ENCODE data around the gene FAM177B.
"Not testable (repeated sequence)": the region's sequence is repeated elsewhere in the genome, so short reads cannot be mapped to it uniquely, and the experiment has no call there.

FAM177B gene

DNA sequence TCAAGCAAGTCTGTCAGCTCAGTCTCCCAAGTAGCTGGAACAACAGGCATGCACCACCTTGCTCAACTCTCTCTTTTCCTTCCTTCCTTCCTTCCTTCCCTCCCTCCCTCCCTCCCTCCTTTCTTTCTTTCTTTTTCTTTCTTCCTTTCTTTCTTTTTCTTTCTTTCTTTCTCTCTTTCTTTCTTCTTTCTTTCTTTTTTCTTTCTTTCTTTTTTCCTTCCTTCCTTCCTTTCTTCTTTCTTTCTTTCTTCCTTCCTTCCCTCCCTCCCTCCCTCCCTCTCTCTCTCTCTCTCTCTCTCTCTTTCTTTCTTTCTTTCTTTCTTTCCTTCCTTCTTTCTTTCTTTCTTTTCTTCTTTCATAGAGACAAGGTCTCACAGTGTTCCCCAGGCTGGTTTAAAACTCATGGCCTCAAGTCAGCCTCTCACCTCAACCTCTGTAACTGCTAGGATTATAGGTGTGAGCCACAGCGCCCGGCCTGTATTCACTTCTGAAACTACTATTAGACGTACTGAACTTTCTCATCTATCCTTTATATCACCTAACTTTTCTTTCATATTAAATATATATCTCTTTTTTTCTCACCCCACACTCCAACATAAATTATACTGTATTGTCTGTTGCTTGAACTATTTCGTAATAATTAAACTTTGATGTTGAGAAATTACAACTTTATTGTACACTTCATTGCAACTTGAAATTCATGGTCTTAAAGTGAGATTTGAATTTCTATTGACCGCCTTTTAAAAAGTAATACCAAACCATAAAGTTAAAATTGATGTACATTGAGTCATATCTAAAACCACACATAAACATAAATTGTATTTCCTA lies 4.8 kb downstream of the FAM177B start:
- not testable (repeated sequence) for DNase-seq

GRCh38 chr1:222749927-222750326 lies 12.9 kb downstream of the FAM177B start:
- no peak for DNase-seq

DNA sequence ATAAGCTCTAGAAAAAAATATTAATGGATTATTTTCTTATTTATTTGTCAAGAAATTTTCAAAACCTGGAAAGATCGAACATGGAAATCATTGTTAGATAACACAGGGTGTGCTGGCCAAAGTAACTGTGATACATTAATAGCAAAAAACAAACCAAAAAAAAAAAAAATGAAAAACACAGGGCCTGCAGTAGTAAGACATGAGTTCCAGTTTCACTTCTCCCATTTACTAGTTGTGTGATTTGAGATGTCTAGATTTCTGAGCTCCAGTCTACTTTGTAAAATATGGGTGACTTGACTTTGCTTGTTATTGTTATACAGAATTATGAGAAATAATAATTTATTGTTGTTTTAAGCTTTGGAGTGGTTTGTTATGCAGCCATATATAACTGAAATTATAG lies 13.6 kb downstream of the FAM177B start:
- DNase-seq, result no peak

- no peak for DNase-seq
Observed at GRCh38 chr1:222751255-222751654, 14.3 kb downstream of the FAM177B start.

DNA sequence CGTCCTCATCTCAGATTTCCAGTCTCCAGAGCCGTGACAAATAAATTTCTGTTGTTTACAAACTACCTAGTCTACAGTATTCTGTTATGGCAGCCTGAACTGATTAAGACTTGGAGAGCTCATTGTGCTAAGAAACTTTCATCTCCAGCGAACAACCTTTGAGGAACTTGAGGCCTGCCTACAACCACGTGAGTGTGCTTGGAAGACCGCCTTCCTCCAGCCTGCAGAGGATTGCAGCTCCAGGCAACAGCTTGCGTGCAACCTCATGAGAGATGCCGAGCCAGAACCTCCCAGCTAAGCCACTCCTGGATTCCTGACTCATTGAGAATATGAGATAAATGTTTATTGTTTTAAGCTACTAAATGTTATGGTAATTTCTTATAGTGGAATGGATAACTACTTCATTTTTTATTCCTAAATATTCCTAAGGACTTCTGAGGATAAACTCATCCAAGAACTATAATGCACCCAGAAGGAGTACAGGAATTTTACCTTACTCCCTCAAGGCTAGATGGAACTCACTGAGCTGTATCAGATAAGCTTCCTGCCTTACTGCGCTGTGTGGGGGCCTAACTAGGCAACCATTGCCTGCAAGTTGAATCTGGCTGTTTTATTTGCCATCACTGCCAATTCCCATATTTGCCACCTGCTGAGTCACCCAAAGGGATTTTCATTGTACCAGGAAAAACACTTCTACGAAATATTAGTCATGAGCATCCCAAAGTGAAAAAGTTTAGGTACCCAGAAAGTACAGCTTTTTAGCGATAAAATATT lies 17.6 kb downstream of the FAM177B start:
- DNase-seq, result no peak

- no peak for DNase-seq
Observed at GRCh38 chr1:222757646-222758268, 20.8 kb downstream of the FAM177B start.

DNA sequence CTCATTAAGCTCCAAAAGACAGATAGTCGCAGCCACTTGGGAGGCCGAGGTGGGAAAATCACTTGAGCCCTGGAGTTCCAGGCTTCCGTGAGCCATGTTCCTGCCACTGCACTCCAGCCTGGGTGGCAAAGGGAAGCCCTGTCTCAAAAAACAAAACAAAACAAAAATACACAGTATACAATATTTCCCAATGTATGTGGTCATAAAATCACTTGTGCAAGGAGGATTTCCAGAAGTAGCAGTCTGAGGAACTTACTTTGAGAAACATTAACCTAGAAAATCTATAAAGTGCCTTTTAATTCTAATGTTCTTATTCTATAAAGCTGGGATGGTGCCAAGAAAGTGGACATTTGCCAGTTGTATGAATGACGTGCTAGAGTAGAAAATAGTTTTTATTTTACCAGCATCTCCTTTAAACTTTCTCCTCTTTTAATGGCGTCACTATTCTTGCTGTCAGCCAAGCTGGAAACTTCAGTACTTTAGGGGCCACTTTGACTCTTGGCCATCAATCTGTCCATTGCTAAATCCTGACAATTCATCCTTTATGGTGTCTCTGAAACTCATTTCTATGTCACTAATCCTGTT lies 22.5 kb downstream of the FAM177B start:
- DNase-seq, result no peak

GRCh38 chr1:222761083-222761482 lies 24.1 kb downstream of the FAM177B start:
- DNase-seq, result no peak

DNA sequence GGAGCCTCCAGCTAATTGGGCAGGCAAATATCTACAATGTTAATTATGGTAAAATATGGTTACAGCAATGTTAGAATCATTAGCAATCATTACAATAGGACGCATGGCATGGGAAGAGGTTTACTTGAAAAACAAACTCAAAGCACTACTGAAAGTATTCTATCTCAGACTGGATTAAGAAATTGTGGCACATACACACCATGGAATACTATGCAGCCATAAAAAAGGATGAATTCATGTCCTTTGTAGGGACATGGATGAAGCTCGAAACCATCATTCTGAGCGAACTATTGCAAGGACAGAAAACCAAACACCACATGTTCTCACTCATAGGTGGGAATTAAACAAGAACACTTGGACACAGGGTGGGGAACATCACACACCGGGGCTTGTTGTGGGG lies 25.2 kb downstream of the FAM177B start:
- not testable (repeated sequence) for DNase-seq

GRCh38 chr1:222767152-222767571 lies 30.2 kb downstream of the FAM177B start:
- DNase-seq, result no peak

DNA sequence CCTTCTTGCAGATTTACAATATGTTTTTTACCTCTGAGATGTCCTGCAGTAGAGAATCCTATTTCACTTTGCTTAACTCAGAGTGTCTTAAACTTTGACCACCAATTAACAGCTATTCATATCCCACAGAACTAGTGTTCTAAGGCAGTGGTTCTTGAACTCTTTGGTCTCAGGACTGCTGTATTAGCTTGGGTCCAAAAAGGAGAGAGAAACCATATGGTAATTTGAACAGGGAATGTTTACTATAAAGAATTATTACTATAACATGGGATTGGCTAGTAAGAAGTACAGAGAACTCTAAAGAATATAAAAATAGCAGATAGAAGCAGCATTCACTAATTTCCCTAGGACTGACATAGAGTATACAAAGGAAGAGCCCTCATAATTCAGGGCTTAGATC lies 31.6 kb downstream of the FAM177B start:
- no peak for DNase-seq

- DNase-seq, result no peak
Observed at GRCh38 chr1:222769181-222769580, 32.2 kb downstream of the FAM177B start.

GRCh38 chr1:222769971-222770620 lies 33.1 kb downstream of the FAM177B start:
- no peak for DNase-seq

DNA sequence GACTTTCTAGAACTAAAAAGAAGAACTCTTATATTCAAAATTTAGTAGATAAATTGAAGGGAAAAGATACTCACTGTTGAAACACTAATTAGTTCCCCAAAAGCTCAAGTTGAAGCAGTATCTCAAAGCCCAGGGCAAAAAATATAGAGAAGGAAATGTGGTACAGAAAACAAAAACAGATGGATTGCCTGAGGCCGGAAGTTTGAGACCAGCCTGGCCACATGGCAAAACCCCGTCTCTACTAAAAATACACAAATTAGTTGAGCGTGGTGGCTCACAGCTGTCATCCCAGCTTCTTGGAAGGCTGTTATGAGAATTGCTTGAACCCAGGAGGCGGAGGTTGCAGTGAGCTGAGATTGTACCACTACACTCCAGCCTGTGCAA lies 36.0 kb downstream of the FAM177B start:
- no peak for DNase-seq

DNA sequence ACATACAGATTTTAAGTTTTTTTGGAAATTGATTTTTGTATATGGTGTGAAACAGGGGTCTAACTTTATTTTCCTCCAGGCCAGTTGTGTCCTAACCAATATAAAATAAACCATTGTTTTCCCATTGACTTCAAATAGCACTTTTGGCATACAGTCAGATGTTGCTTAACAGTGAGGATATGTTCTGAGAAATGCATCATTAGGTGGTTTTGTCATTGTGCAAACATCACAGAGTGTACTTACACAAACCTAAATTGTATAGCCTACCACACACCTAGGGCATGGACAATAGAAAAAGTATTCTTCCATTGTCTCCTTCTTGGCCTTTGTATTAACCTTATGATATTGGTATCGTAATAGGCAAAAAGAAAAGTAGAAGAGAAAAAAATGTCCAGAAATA lies 40.5 kb downstream of the FAM177B start:
- DNase-seq, result no peak

DNA sequence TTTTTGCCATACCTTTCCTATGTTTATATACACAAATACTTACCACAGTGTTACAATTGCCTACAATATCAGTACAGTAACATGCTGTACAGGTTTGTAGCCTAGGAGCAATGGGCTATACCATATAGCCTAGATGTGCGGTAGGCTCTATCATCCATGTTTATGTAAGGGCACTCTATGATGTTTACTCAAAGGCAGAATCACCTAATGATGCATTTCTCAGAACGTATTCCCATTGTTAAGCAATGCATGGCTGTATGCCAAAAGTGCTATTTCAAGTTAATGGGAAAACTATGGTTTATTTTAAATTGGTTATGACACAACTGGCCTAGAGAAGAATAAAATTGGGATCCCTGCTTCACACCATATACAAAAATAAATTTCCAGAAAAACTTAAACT lies 41.0 kb downstream of the FAM177B start:
- no peak for DNase-seq

- no peak for DNase-seq
Observed at GRCh38 chr1:222781251-222781650, 44.2 kb downstream of the FAM177B start.

DNA sequence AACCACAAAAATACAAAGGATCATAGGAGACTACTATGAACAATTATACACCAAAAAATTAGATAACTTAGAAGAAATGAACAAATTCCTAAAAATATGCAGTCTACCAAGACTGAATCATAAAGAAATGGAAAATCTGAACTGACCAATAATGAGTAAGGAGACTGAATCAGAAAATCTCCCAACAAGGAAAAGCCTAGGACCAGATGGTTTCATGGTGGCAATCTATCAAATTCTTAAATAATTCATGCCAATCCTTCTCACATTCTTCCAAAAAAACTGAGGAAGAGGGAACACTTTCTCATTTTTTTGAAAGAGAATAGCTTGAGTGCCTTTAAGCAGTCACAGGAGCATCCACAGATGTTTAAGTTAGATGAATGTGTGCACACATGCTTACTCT lies 46.0 kb downstream of the FAM177B start:
- no peak for DNase-seq

DNA sequence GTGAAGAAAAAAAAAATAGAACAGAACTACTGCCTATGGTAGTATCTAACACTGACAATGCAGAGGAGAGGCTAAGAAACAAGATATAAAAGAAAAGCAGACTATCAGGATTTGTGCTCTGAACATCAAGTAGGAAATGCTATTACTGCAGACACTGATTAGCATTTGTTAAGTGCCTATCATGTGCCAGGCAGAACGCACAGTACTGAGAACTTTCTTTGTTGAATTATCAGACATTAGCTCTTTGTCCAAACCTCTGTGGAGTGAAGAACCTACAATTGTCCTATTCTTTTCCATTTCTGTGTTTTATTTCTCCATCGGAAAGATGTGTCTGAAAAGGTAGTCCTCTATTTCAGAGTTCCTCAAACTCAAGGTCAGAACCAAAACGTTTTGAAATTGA lies 47.4 kb downstream of the FAM177B start:
- DNase-seq, result no peak

- no peak for DNase-seq
Observed at GRCh38 chr1:222784916-222785315, 47.9 kb downstream of the FAM177B start.

DNA sequence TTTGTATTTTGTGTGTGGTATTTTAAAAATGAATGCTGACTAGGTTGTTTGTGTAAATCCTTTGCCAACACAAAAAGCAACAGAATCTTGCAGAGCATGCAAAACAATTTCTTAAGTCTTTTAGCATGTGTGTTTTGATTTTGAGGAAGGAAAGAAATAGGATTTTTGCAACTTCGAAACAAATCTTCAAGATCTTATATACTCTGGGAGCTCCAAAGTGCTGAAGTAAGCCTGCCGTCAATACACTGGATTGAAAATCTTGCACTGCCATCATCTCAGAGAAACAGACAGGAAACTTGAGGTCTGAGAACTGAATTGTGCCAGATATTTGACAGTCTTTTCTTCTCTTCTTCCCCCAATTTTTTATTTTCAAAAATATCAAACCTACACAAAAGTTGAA lies 48.5 kb downstream of the FAM177B start:
- DNase-seq, result no peak

- DNase-seq, result no peak
Observed at GRCh38 chr1:222786121-222786520, 49.1 kb downstream of the FAM177B start.

DNA sequence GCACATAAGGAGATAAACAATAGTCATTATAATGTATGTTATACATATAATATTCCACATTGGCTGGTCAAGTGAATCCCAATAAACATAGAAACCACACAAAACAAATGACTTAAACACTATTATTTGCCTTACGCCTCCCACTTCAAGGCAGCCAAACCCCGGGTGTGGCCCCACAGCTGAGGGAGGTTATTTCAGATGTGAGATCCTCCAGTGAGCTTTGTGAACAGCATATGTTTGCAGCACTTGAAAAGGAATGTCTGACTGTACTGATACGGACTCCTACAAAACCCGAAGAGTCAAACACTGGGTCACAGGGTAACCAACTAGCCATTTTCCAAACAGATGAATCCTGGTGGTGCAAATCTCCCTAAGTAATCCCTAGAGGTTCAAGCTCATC lies 50.7 kb downstream of the FAM177B start:
- no peak for DNase-seq
